GM21576 (cell line): ENCODE results near the gene TUBB.

ENCODE experiments used
- ATAC-seq: cut with Tn5 transposase; IDR thresholded peaks from one replicate; pipeline ENCODE4 v1.9.1; 2021; ENCODE audit warnings: mild to moderate bottlenecking, moderate library complexity; ENCODE audit not compliant: unreplicated experiment

TUBB gene

DNA sequence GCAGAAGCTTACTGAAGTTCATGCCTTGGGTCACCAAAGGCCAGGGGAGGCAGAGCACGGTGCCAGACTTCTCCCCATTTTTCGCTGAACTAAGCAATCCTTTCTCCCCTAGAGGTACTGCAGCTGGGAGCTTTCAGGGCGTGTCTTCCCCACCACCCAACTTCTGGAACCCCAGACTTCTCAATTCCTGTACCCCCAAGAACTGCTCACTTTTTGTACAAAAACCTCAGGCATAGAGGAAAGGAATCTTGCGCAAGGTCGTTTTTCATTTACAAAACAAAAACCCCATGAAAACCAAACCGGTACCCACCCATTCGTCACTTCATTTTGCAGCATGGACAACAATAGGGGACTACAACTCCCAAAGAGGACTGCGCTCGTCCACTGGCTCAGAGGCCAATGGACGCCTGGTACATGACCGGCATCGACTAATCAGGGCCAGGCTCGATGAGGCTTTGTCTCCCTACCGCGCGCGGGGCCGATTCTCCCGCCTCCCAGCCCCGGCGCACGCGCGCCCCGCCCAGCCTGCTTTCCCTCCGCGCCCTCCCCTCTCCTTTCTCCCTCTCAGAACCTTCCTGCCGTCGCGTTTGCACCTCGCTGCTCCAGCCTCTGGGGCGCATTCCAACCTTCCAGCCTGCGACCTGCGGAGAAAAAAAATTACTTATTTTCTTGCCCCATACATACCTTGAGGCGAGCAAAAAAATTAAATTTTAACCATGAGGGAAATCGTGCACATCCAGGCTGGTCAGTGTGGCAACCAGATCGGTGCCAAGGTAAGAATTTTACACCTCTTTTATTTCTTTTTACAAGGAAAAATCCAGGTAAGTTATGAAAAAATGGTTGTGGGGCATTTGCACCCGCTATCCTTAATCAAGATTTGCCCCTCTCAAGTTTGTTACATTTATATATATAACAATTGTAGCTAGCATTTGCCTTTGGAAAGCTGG lies at the start of gene TUBB:
TUBB (plus strand) TSS at position 562 of the 947 bp plus-strand sequence; CDS start at position 717, 155 bp downstream.
- peak; percentile 45 for ATAC-seq

DNA sequence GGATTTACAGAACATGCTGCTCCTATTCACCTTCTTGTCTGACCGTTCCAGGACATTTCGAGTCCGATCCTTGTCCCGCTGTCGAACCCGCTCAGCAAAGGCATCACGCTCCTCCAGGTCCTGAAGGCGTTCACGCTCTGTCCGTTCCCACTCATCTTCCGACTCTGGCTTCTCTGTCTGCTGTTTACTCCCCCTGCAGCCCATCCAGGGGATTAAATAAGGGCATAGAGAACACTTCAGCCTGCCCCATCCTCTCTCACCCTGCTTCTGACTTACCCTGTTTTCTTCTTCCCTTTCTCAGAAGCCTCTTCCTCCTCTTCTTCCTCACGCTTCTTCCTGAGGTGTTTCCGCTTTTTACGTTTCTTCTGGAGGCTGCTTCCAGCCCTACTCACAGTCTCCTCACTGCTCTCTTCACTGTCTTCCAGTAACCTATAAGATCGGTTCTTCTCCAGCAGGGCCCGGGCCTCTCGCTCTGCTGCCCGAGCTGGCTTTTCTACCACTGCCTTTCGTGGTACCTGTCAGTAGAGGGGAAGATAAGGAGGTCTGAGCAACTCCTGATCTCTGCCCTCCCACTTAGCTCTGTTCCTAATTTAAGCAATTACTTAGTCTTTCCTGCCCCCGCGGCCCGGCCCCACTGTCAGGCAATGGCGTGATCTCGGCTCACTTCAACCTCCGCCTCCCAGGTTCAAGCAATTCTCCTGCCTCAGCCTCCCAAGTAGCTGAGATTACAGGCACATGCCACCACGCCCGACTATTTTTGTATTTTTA lies 49.2 kb upstream of the TUBB start:
- ATAC-seq = no peak

GRCh38 chr6:30672445-30673253 lies 47.5 kb upstream of the TUBB start, which contains the start of gene DHX16:
Gene DHX16, minus strand, starts transcription at chr6:30673006. Its CDS starts 165 bp downstream, at chr6:30672841.
- peak; percentile 57 for ATAC-seq

DNA sequence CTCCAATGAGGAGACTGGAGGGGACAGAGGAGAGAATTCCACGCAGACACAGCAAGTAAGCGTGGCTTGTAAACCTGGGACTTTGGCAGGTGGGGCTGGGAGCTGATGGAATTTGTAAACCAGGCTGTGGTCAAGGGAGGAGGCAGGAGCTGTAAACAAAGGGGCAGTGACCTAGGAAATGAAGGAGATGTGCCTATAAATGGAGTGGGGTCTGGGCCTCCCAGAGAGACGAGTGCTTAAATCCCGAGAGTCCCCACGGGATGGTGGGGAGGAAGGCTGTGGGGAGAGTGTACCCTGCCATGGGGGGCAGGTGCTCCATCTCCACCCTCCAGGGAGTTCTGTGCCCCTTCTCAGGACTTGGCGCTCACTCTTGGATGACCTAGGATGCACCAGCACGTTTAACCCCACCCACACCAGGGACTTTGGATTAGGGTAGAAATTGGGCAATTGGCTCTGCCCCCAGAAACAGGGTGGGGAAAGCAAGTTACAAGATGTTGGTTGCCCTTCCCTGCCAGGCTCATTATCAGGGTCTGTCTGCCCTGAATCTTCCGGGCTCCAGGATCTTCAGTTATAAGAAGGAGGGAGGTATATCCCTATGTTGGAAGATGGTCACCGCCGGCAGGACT lies 43.4 kb upstream of the TUBB start:
- no peak for ATAC-seq

DNA sequence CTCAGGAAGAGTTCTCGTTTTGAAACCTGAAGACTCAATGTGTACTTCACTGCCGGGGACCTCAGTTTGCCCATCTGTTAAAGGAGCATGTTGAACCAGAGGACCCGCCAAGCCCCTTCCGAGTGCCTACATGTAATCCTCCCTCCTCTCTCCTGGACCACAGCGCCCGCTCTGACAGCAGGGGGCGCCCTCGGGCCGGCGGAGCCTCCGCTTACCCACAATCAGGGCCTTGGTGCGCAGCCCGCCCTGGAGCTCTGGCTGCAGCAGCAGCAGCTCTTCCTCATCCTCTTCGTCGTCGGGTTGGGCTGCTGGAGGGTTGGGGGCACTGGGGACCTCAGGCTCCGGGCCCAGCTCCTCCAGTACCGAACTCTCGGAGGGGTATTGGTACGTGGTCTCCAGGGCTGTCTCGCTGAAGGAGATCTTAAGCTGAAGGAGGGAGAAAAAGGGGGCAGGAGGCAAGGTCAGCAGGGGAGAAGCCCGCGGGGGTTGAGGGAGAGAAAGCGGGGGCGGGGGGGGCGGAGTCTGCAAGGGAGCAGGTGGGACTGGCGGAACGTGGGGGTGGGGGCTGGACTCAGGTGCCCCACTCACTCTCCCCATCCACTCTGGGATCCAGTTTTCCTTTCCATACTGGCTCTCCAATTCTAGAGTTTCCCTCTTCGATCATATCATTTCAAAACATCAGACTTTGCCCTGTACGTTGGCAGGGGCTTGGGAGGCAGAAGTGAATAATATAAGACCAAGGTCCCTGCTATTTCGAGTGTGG lies 41.0 kb upstream of the TUBB start:
- peak; percentile 31 for ATAC-seq

DNA sequence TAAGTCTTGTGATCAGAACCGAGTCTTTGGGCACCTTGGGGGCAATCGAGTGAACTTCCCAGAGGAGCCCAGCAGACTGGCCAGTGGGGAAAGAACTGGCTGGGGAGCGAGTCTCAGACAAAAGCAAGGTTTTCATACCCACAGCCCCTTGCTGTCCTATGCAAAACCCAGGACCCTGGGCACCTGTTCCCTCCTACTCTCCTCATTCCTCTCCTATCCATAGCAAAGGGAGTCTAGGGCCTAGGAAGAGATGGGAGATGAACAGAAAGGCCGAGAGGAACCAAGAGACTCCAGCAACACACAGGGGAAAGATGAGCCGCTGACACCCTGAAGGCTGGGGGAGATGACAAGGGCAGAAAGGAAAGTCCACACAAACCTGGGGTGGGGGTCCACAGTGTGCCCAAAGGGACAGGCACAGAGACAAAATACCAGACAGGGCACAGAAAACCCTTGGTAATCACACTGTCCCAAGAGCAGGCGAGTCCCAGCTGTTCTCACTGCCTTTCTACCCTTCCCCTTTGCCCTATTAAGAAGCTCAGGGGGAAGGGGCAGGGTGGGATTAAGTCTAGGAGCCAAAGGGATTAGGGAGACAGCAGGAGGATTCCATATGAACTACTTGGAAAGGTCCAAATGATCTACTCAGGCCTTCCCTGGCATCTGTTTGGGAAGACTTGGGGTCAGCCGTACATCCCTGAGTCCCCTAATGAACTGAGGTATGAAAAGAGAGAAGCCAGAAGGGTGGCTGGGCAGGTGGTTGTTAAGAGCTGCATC lies 40.2 kb upstream of the TUBB start:
- no peak for ATAC-seq

DNA sequence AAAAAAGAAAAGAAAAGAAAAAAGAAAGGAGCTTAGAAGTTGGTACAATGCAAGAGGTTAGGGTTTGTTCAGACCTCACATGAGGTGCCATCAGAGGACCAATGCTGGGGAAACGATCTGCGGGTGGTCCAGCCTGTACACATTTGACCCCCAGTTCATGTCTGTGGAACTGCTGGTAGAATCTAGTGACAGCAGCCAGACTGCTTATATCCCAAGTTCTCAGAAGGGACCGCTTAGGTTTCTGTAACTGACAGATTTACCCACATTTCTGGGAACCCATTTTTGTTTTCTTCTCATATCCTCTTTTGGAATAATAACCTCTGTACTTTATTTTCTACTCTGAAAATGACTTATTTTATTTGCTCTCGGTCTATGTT lies 38.4 kb upstream of the TUBB start:
- no peak for ATAC-seq

DNA sequence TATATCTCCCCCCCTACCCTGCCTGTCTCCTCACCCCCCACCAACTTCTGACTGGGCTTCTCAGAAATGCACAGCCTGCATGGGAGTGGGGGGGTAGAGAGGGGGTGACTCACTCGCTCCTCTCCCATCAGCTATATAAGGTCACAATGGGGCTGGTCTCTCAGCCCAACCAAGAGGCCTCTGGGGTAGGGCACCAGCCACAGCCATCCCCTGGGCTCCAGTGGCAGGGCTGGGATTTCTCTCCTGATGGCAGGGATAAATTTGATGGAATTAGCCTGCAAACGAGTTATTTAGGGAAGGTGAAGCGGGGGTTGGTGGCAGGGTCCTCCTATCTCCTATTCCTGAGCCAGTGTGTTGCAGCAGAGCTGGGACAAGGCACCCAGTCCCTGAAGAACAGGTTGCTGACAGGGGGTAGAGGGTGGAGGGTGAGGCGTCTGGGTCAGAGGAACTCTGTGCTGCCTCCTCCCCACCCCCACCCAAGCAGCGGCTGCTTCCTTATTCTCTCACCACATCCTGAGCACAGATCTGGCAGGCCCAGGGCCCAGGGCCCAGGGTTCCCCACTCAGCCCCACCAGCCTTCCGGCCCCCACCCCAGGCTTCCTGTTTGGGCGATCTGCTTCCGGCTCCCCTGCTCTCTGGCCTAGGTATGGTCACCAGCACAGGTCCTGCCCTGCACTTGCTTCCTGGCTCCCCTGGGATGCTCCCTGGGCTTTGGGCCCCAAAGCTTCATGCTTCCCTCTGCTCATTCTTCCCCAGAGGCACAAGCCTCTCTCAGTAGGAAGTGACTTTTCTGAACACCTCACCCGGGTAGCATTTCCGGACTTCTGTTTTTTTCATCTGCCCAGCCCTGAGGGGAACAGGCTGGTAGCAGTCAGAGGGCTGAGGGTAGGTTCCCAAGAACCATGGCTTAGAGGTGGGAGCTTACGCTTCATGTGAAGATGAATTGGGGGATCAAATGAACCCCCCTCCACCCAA lies 37.7 kb upstream of the TUBB start:
- ATAC-seq = peak; percentile 40

DNA sequence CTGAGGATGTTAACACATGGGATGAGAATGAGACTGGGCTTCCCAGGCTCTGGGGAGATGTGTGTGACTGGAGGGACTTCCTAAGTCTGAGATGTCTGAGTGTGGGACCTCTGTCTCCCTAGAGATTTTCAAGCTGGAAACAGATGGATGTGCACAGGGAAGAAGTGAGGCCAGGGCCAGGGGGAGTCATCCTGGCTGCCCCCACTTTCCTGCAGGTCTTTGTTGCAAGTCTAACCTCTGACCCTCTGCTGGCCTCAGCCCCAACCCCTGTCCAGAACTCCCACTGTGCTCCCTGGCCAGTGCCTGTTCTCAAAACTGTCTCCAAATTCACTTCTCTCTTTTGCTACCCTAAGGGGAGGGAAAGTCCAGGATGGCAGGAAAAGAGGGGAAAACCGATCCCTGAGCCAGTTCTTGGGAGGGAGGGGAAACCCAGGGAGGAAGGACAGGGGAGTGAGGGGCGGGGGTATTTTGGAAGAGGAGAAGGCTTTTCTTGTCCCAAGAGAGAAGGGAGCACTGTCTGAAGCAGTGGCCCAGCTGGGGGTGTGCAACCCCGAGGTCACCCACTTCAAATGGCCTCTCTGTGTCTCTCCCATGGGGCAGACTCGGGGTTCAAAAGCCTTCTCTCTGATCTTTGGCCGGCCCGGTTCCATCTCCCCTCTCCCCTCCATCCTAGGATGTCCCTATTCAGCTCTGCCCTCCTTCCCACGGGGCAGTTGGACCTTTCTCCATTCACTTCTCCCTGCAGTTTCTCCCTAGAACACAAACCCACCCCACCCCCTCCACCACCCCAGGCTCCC lies 36.8 kb upstream of the TUBB start:
- ATAC-seq = no peak

GRCh38 chr6:30683980-30684338 lies 36.2 kb upstream of the TUBB start:
- ATAC-seq = no peak

- no peak for ATAC-seq
These were observed 35.6 kb upstream of the TUBB start for GRCh38 chr6:30684386-30685156.

- ATAC-seq = no peak
These were observed 34.8 kb upstream of the TUBB start for GRCh38 chr6:30685157-30686008.

DNA sequence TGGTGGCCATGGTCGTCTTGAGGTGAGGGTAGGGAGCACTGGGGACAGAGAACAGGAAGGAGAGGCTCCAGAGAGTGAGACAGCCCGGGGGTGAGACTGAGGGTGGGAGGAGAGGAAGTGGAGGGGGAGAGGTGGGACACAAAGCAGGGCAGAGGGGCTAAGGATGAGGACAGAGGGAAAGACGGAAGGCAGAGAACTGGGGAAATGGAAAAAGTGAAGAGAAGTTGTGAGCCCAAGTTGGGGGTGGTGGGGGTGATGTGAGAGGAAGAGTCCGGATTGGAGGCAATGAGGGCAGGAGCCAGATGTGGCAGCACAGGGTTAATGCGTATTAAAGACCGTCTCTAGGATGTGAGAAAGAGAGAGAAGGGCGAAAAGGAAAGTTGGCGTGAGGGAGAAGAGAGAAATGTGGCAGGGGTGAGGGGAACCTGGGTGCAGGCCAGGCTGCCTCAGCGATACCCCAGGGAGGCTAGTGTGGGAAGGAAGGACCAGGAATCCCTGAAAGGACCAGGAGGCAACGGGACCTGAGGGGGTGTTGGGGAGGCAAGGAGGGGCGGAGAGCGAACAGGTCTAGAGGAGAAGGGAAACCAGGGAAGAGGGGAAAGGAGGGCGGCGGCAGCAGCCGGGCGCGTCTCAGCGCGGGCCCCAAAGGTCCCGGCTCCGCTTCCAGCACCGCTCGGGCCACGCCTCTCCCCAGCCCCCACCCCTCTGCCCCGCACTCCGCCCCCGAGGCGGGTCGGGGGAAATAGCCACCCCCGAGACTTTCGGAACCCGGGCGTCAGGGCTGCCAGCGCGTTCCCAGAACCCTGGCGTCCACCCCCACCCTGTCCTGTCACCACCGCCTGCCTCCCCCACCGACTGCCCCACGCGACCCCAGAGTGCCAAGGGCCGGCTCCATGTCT lies 33.9 kb upstream of the TUBB start, which contains the start of gene PPP1R18:
PPP1R18 (minus strand) TSS at position 637 of the 899 bp plus-strand sequence; CDS start at position 10, 627 bp downstream.
- ATAC-seq = no peak
